OCI-LY1 (cell line): Measurements from ENCODE around the gene CC2D1B.

Experiments used
- CTCF ChIP-seq: fragments of 200-600 bp; sonication (generic), shearing (Covaris generic); IDR thresholded peaks from 2 replicates; pipeline ENCODE4 v1.5.1; 2017; ENCODE audit warnings: mild to moderate bottlenecking, antibody characterized with exemption, low read length, moderate library complexity, mixed read lengths
- EZH2 ChIP-seq: fragments of 200-600 bp; sonication (generic), shearing (Covaris generic); IDR thresholded peaks from 2 replicates; pipeline ENCODE4 v1.8.0; 2017; ENCODE audit warnings: borderline replicate concordance, mixed run types, mild to moderate bottlenecking, antibody characterized with exemption, low read length, moderate library complexity, mixed read lengths

DNA sequence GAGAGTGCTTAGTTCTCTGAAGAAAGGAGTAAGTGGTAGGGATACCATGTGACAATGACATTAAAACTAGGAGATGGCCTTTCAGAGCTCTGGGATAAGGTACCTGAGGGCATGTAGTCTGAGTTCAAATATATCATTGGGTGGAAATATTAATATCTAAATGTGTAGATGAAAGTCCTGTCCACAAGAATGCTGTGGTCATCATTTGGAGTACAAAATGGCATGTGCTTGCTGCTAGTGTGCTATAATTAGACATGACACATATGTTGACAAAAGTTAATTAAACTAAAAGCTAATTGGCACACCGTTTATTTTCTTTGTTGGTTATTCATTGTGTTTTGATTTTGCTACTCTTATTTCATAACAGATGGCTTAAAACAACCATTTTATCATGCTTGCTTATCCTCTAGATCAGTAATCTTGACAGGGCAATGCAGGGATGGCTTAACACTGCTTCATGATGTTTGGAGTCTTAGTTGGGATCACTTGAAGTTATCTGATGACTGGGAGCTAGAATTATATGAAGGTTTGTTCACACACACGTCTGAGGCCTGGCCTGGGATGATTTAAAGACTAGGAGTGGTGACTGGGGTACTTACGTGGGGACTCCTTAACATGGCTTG lies 31.0 kb downstream of the CC2D1B start:
- TF ChIP-seq CTCF, result no peak
- TF ChIP-seq EZH2, result no peak
